SK-N-MC (cell line): ENCODE data around the gene TMEM131L.

ENCODE experiments used
- DNase-seq: peaks from one replicate; pipeline ENCODE4 v3.0.0-alpha.2; 2011; ENCODE audit warnings: low read depth, low spot score
- H3K27ac ChIP-seq: fragments of 200-600 bp; sonication (generic); 2 replicates; pipeline ENCODE4 v1.5.1; 2016; ENCODE audit warnings: mixed run types
- H3K36me3 ChIP-seq: fragments of 200-600 bp; sonication (generic); 2 replicates; pipeline ENCODE4 v1.6.1; 2017; ENCODE audit warnings: antibody characterized with exemption, low read length, mixed read lengths; ENCODE audit not compliant: insufficient read depth
- H3K4me3 ChIP-seq: fragments of 200-600 bp; sonication (generic); 2 replicates; pipeline ENCODE4 v1.5.1; 2016
- H3K9ac ChIP-seq: fragments of 200-600 bp; sonication (generic); 2 replicates; pipeline ENCODE4 v1.8.0; 2017; ENCODE audit warnings: mixed run types, mixed read lengths; ENCODE audit not compliant: insufficient read length
- H3K9me3 ChIP-seq: fragments of 200-600 bp; sonication (generic); 2 replicates; pipeline ENCODE4 v1.6.1; 2017; ENCODE audit warnings: low read depth, mild to moderate bottlenecking, antibody characterized with exemption, low read length, moderate library complexity, mixed read lengths
- EZH2 ChIP-seq: fragments of 200-600 bp; sonication (generic); IDR thresholded peaks from one replicate; pipeline ENCODE4 v1.6.1; 2017; ENCODE audit warnings: antibody characterized with exemption
- FOXP2 ChIP-seq: optimal IDR thresholded peaks from 2 replicates; pipeline ENCODE3; 2011; ENCODE audit warnings: mild to moderate bottlenecking, moderate library complexity; ENCODE audit not compliant: insufficient read depth; ENCODE audit errors: extremely low read length, control extremely low read depth
- POLR2AphosphoS5 ChIP-seq: IDR thresholded peaks from 2 replicates; pipeline ENCODE4 v1.6.1; 2012; ENCODE audit warnings: mild to moderate bottlenecking, low read depth, low read length, borderline replicate concordance

The TMEM131L gene

DNA sequence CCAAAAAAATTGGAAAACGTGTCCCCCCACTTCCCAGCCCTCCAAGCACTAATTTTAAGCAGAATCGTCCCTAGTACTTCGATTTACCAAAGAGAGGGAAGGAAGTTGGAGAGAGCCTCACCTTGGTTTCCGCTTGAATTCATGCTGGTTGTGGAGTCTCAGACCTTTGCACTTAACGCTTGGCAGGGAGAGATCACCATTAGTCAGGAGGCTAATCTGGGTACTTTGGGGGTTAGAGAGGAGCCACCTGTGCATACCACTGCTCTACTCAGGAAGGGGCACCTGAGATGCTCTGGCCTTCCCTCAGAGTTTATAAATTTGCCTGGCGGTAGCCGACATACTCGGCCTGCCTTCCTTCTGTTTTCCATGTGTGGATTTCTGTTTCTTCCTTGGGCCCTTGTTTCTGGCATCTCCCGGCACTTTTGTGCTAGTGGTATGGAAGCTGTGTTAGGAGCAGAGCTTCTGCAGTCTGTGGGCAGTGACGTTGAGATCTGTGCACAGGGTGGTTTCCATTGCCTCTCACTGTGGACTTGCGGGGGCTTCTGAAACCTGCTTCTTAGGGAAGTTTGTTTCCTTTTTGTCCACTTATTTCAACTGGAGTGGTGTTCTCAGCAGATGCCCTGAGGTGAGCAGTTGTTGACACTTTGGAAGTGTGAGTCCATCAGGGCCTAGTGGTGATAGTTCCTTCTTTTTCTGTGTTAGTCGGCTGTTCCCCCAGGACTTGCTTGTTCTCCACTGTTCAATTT is 104.2 kb downstream of the TMEM131L start:
- Histone ChIP-seq H3K4me3 (no peak overlapping the region), H3K36me3 (no peaks in the 10 kb centered on the region)

DNA sequence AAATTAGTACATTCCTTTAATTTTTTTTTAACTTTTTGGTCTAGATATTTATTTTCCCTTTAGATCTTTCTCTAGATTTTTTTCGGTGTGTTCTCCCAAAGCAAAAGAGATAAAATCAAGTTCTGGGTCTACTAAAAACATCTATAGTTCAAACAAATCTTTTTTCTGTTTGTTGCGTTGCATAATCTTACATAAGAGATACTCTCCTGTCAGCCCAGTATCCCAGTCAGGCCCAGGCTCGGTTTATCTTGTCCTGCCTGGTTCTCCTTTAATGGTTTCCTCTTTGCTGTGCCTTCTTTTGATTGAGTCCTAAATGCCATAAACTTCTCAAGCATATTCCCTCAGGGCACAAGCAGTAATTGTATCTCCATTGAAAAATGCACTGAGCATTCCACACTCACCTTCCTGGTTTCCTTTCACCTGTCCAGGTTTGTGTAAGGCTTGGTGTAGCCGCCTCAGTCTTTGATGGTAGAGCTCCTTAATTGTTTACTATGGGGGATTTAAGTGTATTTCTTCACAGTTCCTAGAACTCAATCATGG is 104.9 kb downstream of the TMEM131L start:
- Histone ChIP-seq H3K36me3 (no peaks in the 10 kb centered on the region), H3K9ac (no peak overlapping the region), H3K4me3 (no peak overlapping the region), H3K27ac (no peak overlapping the region), H3K9me3 (no peaks in the 10 kb centered on the region)
- no peak for TF ChIP-seq FOXP2
- TF ChIP-seq EZH2: no peak
- no peak for TF ChIP-seq POLR2AphosphoS5
- no peak for DNase-seq

More for the DNA sequence above, 104.2 kb downstream of the TMEM131L start:
- no peak for DNase-seq
- Histone ChIP-seq H3K27ac (no peak overlapping the region), H3K9ac (no peak overlapping the region), H3K9me3 (no peaks in the 10 kb centered on the region)
- TF ChIP-seq EZH2: no peak
- TF ChIP-seq FOXP2: no peak
- no peak for TF ChIP-seq POLR2AphosphoS5

DNA sequence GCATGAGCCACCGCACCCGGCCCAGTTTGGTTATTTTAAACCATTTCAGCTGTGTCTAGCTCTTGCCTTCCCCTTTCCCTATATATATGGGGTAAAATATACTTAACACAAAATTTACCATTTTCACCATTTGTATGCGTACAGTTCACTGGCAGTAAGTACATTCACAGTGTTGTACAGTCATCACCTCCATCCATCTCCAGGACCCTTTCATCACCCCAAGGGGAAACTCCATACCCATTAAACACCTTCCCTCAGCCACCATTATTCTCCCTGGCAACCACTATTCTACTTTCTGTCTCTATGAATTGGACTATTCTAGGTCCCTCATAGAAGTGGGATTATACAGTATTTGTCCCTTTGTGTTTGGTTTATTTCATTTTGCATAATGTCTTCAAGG is 106.4 kb downstream of the TMEM131L start:
- Histone ChIP-seq H3K9ac (no peak overlapping the region), H3K27ac (no peak overlapping the region), H3K9me3 (no peaks in the 10 kb centered on the region), H3K36me3 (no peaks in the 10 kb centered on the region), H3K4me3 (no peak overlapping the region)
- DNase-seq: no peak
- TF ChIP-seq EZH2 (no peak), FOXP2 (no peak), POLR2AphosphoS5 (no peak)

DNA sequence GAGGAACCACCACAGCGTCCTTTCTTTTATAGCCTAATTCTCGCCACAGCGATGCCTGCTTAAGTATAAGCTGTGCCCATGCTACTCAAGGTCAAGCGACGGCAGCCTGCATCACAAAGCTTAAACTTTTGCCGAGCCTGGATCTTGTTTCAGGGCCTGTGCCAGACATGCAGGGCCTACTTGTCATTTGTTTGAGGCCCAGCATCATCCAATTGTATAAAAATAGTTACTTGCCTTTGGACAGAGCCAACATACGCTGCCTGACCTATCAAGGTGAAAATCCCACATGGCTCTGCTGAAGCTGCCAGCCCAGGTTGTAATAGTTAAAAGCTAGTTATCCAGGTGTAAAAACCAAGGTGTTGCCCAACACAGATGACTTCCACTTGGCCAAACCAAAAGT is 107.1 kb downstream of the TMEM131L start:
- Histone ChIP-seq H3K9me3 (no peaks in the 10 kb centered on the region), H3K4me3 (peak overlapping the region; percentile 9; the same call in 1 of the 2 replicates), H3K36me3 (no peaks in the 10 kb centered on the region), H3K9ac (no peak overlapping the region), H3K27ac (peak overlapping the region; percentile 65; the same call in 1 of the 2 replicates)
- no peak for DNase-seq
- TF ChIP-seq EZH2 (no peak), FOXP2 (no peak)

DNA sequence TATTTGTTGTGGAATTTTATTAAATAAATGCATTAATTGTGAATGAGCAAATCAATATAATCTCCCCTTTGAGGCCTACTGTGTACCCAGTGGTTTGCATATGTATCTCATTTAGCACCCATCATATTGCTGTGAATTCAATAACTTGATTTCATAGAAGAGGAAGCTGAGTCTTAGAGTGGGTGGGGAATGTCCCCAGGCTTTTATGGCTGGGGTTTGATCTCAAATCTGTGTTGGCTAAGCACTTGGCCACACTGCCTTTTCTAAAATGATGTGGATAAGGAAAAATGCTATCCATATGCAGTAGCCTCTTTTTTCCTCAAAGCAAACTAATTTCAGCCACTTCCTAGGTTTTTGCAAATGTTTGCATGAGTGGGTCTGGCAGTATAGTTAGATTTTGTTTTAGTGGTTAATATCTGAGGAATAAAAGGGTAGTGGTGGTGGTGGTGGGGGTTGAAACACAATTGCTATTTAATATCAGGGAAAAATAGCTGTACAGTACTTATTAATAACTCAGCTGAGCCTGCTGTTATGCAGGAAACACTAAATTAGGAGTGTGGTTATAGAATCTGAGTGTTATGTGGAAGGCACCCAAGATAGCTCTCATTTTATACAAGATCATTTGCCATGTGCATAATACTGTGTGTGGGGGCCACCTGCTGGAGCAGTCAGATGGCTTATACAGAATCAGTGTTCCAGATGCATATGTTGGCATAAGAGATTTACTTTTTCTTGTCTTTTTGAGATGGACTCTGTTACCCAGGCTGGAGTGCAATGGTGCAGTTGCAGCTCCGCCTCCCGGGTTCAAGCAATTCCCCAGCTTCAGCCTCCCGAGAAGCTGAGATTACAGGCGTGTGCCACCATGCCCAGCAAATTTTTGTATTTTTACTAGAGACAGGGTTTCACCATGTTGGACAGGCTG is 108.0 kb downstream of the TMEM131L start:
- H3K36me3 ChIP-seq: no peaks in the 10 kb centered on the region
- peak; percentile 84 for DNase-seq
- peak overlapping the region; percentile 9; the same call in 1 of the 2 replicates for H3K4me3 ChIP-seq
- H3K9me3 ChIP-seq: no peaks in the 10 kb centered on the region
- H3K9ac ChIP-seq: no peak overlapping the region
- peak overlapping the region; percentile 65; the same call in 1 of the 2 replicates for H3K27ac ChIP-seq
- no peak for TF ChIP-seq FOXP2
- peak; percentile 34; the same call in 1 of the 2 replicates for TF ChIP-seq POLR2AphosphoS5

DNA sequence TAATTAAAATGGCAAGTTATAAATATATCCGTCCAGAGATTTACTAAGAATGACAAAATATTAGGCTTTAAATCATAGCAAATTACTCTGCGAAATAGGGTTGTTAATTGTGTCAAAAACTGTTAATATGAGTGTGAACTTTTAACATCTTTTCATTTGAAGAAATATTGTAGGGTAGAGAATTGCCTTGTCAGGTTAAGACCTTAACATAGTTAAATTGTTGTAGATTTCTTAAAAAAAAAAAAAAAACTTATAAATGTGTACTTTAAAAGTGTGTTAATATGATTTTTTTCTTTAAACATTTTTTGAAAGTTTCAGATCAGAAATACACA is 110.2 kb downstream of the TMEM131L start:
- DNase-seq: no peak
- no peak overlapping the region for H3K4me3 ChIP-seq
- no peak overlapping the region for H3K27ac ChIP-seq
- H3K9me3 ChIP-seq: no peaks in the 10 kb centered on the region
- peaks cover 4% of the 10 kb centered on the region; the same call in 1 of the 2 replicates for H3K36me3 ChIP-seq
- H3K9ac ChIP-seq: no peak overlapping the region
- no peak for TF ChIP-seq EZH2
- TF ChIP-seq FOXP2: no peak
- no peak for TF ChIP-seq POLR2AphosphoS5

DNA sequence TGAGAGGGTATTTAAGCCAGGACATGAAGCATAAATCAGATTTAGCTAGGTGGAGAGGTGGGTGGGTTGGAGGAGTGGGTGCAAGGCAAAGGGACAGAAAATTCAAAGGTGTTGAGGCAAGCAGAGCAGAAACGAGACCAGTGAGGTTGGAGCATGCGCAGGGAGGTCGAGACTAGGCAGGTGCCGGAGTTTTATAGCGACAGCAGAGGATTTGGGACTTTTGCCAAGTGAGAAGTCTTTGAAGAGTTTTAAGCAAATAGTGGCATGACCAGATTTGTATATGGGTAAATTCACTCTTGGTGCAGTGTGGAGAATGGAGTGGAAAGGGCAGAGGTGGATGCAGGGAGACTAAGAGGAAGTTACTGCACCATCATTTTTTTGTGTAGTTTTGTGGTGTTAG is 110.9 kb downstream of the TMEM131L start:
- H3K27ac ChIP-seq: no peak overlapping the region
- H3K9me3 ChIP-seq: no peaks in the 10 kb centered on the region
- DNase-seq: no peak
- TF ChIP-seq POLR2AphosphoS5 (no peak), EZH2 (no peak), FOXP2 (no peak)
- H3K36me3 ChIP-seq: peaks cover 4% of the 10 kb centered on the region; the same call in 1 of the 2 replicates
- H3K9ac ChIP-seq: no peak overlapping the region
- no peak overlapping the region for H3K4me3 ChIP-seq

DNA sequence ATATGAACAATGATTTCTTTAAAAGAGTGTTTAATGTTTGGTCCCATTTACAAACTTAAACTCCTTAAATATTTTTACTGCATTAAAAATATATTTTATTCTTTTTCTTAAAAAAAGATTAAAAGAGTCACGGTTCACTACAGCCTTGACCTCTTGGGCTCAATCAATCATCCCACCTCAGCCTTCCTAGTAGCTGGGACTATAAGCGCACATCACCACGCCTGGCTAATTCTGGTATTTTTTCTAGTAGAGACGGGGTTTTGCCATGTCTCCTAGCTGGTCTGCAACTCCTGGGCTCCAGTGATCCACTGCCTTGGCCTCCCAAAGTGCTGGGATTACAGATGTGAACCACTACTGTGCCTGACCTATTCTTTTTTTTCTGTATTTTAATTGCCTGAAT is 113.2 kb downstream of the TMEM131L start:
- no peak overlapping the region for H3K9ac ChIP-seq
- H3K27ac ChIP-seq: no peak overlapping the region
- no peaks in the 10 kb centered on the region for H3K9me3 ChIP-seq
- DNase-seq: no peak
- peaks cover 4% of the 10 kb centered on the region; the same call in 1 of the 2 replicates for H3K36me3 ChIP-seq
- no peak overlapping the region for H3K4me3 ChIP-seq
- no peak for TF ChIP-seq POLR2AphosphoS5
- TF ChIP-seq FOXP2: no peak
- no peak for TF ChIP-seq EZH2
